HG03045 (cell line): Measurements from ENCODE around the gene DOK1.
"Not testable (repeated sequence)": the region's sequence is repeated elsewhere in the genome, so short reads cannot be mapped to it uniquely, and the experiment has no call there.

Experiments used
- ATAC-seq: cut with Tn5 transposase; IDR thresholded peaks from one replicate; pipeline ENCODE4 v1.9.1; 2021; ENCODE audit warnings: mild to moderate bottlenecking, moderate library complexity; ENCODE audit not compliant: unreplicated experiment

DOK1 gene

GRCh38 chr2:74548285-74548899, 6.1 kb upstream of the DOK1 start:
- no peak for ATAC-seq

GRCh38 chr2:74548900-74549826, 5.4 kb upstream of the DOK1 start:
- peak; percentile 35 for ATAC-seq

GRCh38 chr2:74550231-74550630, 4.3 kb upstream of the DOK1 start:
- no peak for ATAC-seq

- no peak for ATAC-seq
Measured at GRCh38 chr2:74551530-74551929, 3.0 kb upstream of the DOK1 start.

GRCh38 chr2:74551942-74552913, 2.3 kb upstream of the DOK1 start:
- no peak for ATAC-seq

GRCh38 chr2:74552914-74553811, 1.4 kb upstream of the DOK1 start:
- ATAC-seq = no peak

GRCh38 chr2:74554820-74555531, 456 bp downstream of the DOK1 start:
- peak; percentile 41 for ATAC-seq

GRCh38 chr2:74555610-74556103, 1.1 kb downstream of the DOK1 start:
- ATAC-seq = no peak

- ATAC-seq = no peak
Measured at GRCh38 chr2:74556159-74556558, 1.6 kb downstream of the DOK1 start.

- no peak for ATAC-seq
Measured at GRCh38 chr2:74556831-74557370, 2.4 kb downstream of the DOK1 start.

- ATAC-seq = no peak
Measured at GRCh38 chr2:74558284-74559230, 4.0 kb downstream of the DOK1 start.

- ATAC-seq = no peak
Measured at GRCh38 chr2:74559912-74560311, 5.4 kb downstream of the DOK1 start.

GRCh38 chr2:74560591-74560990, 6.1 kb downstream of the DOK1 start:
- ATAC-seq = no peak

GRCh38 chr2:74561022-74561421, 6.5 kb downstream of the DOK1 start:
- ATAC-seq = not testable (repeated sequence)

GRCh38 chr2:74562126-74562775, 7.7 kb downstream of the DOK1 start:
- ATAC-seq = no peak

- ATAC-seq = no peak
Measured at GRCh38 chr2:74564222-74564621, 9.7 kb downstream of the DOK1 start.

- no peak for ATAC-seq
Measured at GRCh38 chr2:74566076-74566753, 11.7 kb downstream of the DOK1 start.
